A549 (cell line): ENCODE measurements around the gene LRP3. TPM values are rescaled to one million over a fixed set of nuclear protein-coding genes. Genes with fewer than 3 reads are reported as not detected.

Experiments used
- ATAC-seq, 2 experiments: fragments of 200-7000 bp in 1 of 2; fragments of >200 bp in 1 of 2; cut with Nextera tagmentation in 1 of 2; cut with Tn5 transposase in 1 of 2; 3 replicates each; pipeline versions ENCODE4 v1.8.0 to v1.9.1; 2018 to 2020; ENCODE audit warnings: mild to moderate bottlenecking in 1 of 2, moderate library complexity in 1 of 2
- CTCF ChIA-PET: fragments of 300-600 bp; sonication (Branson Sonifier 250); formaldehyde crosslinking; extraction: SDS; loops from one replicate; lab custom pipeline; 2021; ENCODE audit warnings: antibody characterized with exemption, inconsistent platforms; lab: Yijun Ruan, JAX
- POLR2A ChIA-PET: fragments of 350-600 bp; formaldehyde crosslinking; extraction: SDS; loops from one replicate; lab custom pipeline; 2021; ENCODE audit warnings: antibody characterized with exemption, inconsistent platforms; lab: Yijun Ruan, JAX
- DNase-seq, 2 experiments: peaks; one replicate each; pipeline versions ENCODE4 v3.0.0 to v3.0.0-alpha.2; 2011 to 2016; ENCODE audit warnings: low read depth in 1 of 2, low spot score in 1 of 2
- FAIRE-seq: peaks from 2 replicates; lab custom pipeline; 2011; peaks lifted over from hg19 to GRCh38; lab: Jason Lieb, UNC
- H3K27ac ChIP-seq, 2 experiments: fragments of >200 bp; sonication (Bioruptor Twin); formaldehyde crosslinking; 3 replicates each; pipeline ENCODE4 v1.5.1; 2016 to 2017
- H3K4me1 ChIP-seq: fragments of >200 bp; sonication (Bioruptor Twin); formaldehyde crosslinking; 3 replicates; pipeline ENCODE4 v1.6.1; 2016
- H3K4me2 ChIP-seq: fragments of >200 bp; sonication (Bioruptor Twin); formaldehyde crosslinking; 3 replicates; pipeline ENCODE4 v1.6.1; 2016
- H3K4me3 ChIP-seq: fragments of >200 bp; sonication (Bioruptor Twin); formaldehyde crosslinking; 3 replicates; pipeline ENCODE4 v1.5.1; 2016
- H3K9me3 ChIP-seq: fragments of >200 bp; sonication (Bioruptor Twin); formaldehyde crosslinking; 3 replicates; pipeline ENCODE4 v1.6.1; 2016
- CBX8 ChIP-seq: fragments of 200-600 bp; sonication (generic); IDR thresholded peaks from 2 replicates; pipeline ENCODE4 v1.6.1; 2016
- CTCF ChIP-seq: fragments of >200 bp; sonication (Bioruptor Twin); formaldehyde crosslinking; IDR thresholded peaks from 3 replicates; pipeline ENCODE4 v1.5.1; 2016
- FOSB ChIP-seq: fragments of 250-450 bp; sonication (Bioruptor Pico); IDR thresholded peaks from 2 replicates; pipeline ENCODE4 v1.5.0; 2020; ENCODE audit warnings: mild to moderate bottlenecking, moderate library complexity
- FOSL2 ChIP-seq, 2 experiments: fragments of 450-650 bp in 1 of 2; fragments of >200 bp in 1 of 2; sonication (Bioruptor Twin) in 1 of 2; formaldehyde crosslinking; IDR thresholded peaks; 2 replicates each; pipeline versions ENCODE4 v1.5.0 to v1.6.1; 2016 to 2020; ENCODE audit warnings: mild to moderate bottlenecking in 1 of 2, moderate library complexity in 1 of 2
- HMGXB4 ChIP-seq: fragments of 250-450 bp; sonication (Bioruptor Pico); IDR thresholded peaks from 2 replicates; pipeline ENCODE4 v1.5.0; 2021; ENCODE audit warnings: mild to moderate bottlenecking, moderate library complexity, borderline replicate concordance
- JUN ChIP-seq, 2 experiments: fragments of >200 bp; sonication (Bioruptor Twin); formaldehyde crosslinking; IDR thresholded peaks; 2 replicates in 1 of 2; 3 replicates in 1 of 2; pipeline ENCODE4 v1.6.1; 2016 to 2017
- KDM5A ChIP-seq: fragments of 200-600 bp; sonication (generic); IDR thresholded peaks from 2 replicates; pipeline ENCODE4 v1.6.1; 2016; ENCODE audit warnings: antibody characterized with exemption, mild to moderate bottlenecking
- MAFK ChIP-seq: fragments of 450-650 bp; IDR thresholded peaks from 2 replicates; pipeline ENCODE4 v1.6.1; 2014; ENCODE audit not compliant: partially characterized antibody
- MAZ ChIP-seq: fragments of 150-350 bp; IDR thresholded peaks from 2 replicates; pipeline ENCODE4 v1.6.1; 2014; ENCODE audit warnings: antibody characterized with exemption, low read depth, low read length, borderline replicate concordance
- MYC ChIP-seq: IDR thresholded peaks from 2 replicates; pipeline ENCODE4 v1.6.1; 2012; ENCODE audit warnings: mild to moderate bottlenecking, inconsistent platforms, low read length, improper control_type of control experiment, borderline replicate concordance
- PHF8 ChIP-seq: fragments of 200-600 bp; sonication (generic); IDR thresholded peaks from 2 replicates; pipeline ENCODE4 v1.6.1; 2016; ENCODE audit warnings: low read depth, mild to moderate bottlenecking, antibody characterized with exemption, moderate library complexity, borderline replicate concordance
- RAD21 ChIP-seq, 2 experiments: fragments of >200 bp in 1 of 2; sonication (Bioruptor Twin) in 1 of 2; formaldehyde crosslinking in 1 of 2; IDR thresholded peaks in 1 of 2; conservative IDR thresholded peaks in 1 of 2; 2 replicates in 1 of 2; 3 replicates in 1 of 2; pipeline ENCODE4 v1.6.1; 2012 to 2018; ENCODE audit warnings: inconsistent platforms in 1 of 2
- REST ChIP-seq: fragments of 200-600 bp; sonication (generic); IDR thresholded peaks from 2 replicates; pipeline ENCODE4 v1.6.1; 2016; ENCODE audit warnings: antibody characterized with exemption, mild to moderate bottlenecking, moderate library complexity
- ZC3H11A ChIP-seq: fragments of 450-650 bp; IDR thresholded peaks from 2 replicates; pipeline ENCODE4 v1.6.1; 2014; ENCODE audit warnings: antibody characterized with exemption, mild to moderate bottlenecking
- WGBS: methylation state at CpG from one replicate; pipeline ENCODE4 v1.1.6; 2017; ENCODE audit errors: missing lambda C conversion rate; 5-methylcytosine and 5-hydroxymethylcytosine counted together
- polyA plus RNA-seq, 4 experiments: library from polyadenylated mRNA; depleted of rRNA in 3 of 4; stranded (reverse); fragments of >200 nt; fragmentation: RNase III in 1 of 4; extraction: RNeasy Plus Mini Kit Qiagen cat#74134 plus additional on column Dnase treatment in 1 of 4; gene quantifications; 2 replicates in 3 of 4; 3 replicates in 1 of 4; pipeline ENCODE4 v1.2.3, GENCODE V29; 2011 to 2017
- TF ChIP-seq, protein P1 (sequence below): fragments of 450-650 bp; IDR thresholded peaks from 2 replicates; pipeline ENCODE4 v1.6.1; 2014; ENCODE audit warnings: antibody characterized with exemption

LRP3 gene
- polyA plus RNA-seq, 2 of the 4 experiments (the other 2 are of a cell fraction), result 10.9 to 25.1 TPM

DNA sequence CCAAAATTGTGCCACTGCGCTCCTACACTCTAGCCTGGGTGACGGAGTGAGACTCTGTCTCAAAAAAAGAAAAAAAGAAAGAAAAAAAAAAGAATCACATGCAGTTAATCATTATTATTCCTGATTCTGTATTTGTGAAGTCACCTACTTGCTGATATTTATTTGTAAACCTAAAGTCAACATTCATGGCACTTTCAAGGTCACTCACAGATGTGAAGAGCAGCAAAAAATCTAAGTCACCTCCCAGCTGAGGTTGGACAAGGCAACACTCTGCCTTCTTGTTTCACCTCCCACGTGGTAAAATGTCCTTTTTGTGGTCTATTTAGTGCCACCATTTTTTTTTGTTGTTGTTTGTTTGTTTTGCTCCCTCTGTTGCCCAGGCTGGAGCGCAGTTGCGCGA lies 35.8 kb upstream of the LRP3 start:
- no peak for ATAC-seq
- Histone ChIP-seq H3K4me1 (peaks cover 7% of the 10 kb centered on the region; the same call in 2 of the 3 replicates), H3K4me2 (no peak overlapping the region), H3K9me3 (no peaks in the 10 kb centered on the region), H3K4me3 (no peak overlapping the region), H3K27ac (no peak overlapping the region)
- TF ChIP-seq PHF8, result no peak
- no peak for TF ChIP-seq JUN (IDR thresholded peaks at IDR 0.05)
- TF ChIP-seq ZC3H11A, result no peak
- no peak for TF ChIP-seq MAFK
- no peak for TF ChIP-seq REST
- no peak for TF ChIP-seq FOSL2 (IDR thresholded peaks at IDR 0.05)
- TF ChIP-seq FOSL2 (CRISPR knock-in tag; IDR thresholded peaks at IDR 0.05), result no peak
- no peak for TF ChIP-seq HMGXB4
- no peak for TF ChIP-seq FOSB
- no peak for TF ChIP-seq CTCF
- TF ChIP-seq, protein P1, sequence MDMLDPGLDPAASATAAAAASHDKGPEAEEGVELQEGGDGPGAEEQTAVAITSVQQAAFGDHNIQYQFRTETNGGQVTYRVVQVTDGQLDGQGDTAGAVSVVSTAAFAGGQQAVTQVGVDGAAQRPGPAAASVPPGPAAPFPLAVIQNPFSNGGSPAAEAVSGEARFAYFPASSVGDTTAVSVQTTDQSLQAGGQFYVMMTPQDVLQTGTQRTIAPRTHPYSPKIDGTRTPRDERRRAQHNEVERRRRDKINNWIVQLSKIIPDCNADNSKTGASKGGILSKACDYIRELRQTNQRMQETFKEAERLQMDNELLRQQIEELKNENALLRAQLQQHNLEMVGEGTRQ, result no peak
- no peak for TF ChIP-seq MAZ
- TF ChIP-seq RAD21 (conservative IDR thresholded peaks at IDR 0.05 in 1 of 2, IDR thresholded peaks at IDR 0.05 in 1 of 2), result no peak
- TF ChIP-seq KDM5A, result no peak
- no peak for DNase-seq
- ChIA-PET CTCF (interaction anchor here (1.3 to 14.6 kb wide), 7 partner anchors 8 to 182 kb away, joined by 3 to 113 read pairs (median 48); no protein-coding TSS in a partner anchor), POLR2A (interaction anchor here (4.0 kb wide), 1 partner anchor 18 kb away, joined by 28 read pairs; no protein-coding TSS in a partner anchor)
- peak; percentile 86 for FAIRE-seq
- 77% methylated on average over 6 of the region's 6 CpGs for WGBS

DNA sequence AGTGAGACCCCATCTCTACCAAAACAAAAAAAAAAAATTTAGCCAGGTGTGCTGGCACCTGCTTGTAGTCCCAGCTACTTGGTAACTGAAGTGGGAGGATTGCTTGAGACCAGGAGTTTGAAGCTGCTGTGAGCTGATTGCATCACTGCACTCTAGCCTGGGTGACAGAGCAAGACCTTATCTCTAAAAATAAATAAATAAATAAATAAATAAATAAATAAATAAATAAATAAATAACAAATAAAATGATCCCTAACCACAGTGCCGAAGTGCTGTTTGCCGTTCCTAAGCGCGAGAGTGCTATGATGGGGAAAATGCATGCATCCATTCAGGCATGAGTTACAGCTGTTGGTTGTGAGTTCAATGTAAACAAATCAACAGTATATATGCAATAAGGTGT lies 35.0 kb upstream of the LRP3 start:
- FAIRE-seq (no peak), ATAC-seq (no peak), DNase-seq (no peak)
- ChIA-PET POLR2A (interaction anchor here (4.0 kb wide), 1 partner anchor 17 kb away, joined by 28 read pairs; no protein-coding TSS in a partner anchor), CTCF (interaction anchor here (1.0 to 14.6 kb wide), 10 partner anchors 9 to 183 kb away, joined by 3 to 113 read pairs (median 10); no protein-coding TSS in a partner anchor)
- peaks cover 7% of the 10 kb centered on the region; the same call in 2 of the 3 replicates for H3K4me1 ChIP-seq
- H3K4me2 ChIP-seq, result no peak overlapping the region
- H3K4me3 ChIP-seq, result no peak overlapping the region
- no peak overlapping the region for H3K27ac ChIP-seq
- 95% methylated on average over 4 of the region's 4 CpGs for WGBS
- H3K9me3 ChIP-seq, result no peaks in the 10 kb centered on the region
- TF ChIP-seq ZC3H11A (peak; percentile 99), CBX8 (no peak), MYC (no peak)
